ENCODE measurements around the gene METRNL.
"Not testable (repeated sequence)": the region's sequence is repeated elsewhere in the genome, so short reads cannot be mapped to it uniquely, and the experiment has no call there.

Gene METRNL, protein sequence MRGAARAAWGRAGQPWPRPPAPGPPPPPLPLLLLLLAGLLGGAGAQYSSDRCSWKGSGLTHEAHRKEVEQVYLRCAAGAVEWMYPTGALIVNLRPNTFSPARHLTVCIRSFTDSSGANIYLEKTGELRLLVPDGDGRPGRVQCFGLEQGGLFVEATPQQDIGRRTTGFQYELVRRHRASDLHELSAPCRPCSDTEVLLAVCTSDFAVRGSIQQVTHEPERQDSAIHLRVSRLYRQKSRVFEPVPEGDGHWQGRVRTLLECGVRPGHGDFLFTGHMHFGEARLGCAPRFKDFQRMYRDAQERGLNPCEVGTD

DNA sequence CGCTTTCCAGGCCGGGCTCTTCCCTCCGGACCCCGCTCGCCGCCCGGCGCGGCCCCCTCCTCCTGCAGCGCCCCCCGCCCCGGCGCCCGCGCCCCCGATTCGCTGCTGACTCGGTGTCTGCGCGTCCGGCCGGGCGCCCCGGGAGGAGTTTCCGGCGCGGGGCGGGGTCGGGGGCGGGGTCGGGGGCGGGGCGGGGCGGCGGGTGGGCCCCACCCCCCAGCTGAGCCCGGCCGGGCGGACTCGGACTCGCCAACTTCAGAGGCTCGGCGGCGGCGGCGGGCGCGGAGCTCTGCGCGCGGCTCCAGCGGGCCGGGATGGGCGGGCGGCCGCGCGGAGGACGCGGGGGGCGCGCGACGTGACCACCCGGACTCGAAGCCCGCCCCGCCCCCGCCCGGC lies at the start of gene METRNL:
METRNL (plus strand) TSS at position 258 of the 396 bp plus-strand sequence. CDS start 207 bp downstream, outside the sequence.
- Histone ChIP-seq H3K27me3 (ENCODE audit: insufficient read depth, low read length) (peaks cover 66% of the 10 kb centered on the region), H3K27ac (ENCODE audit: low read length) (no peak within 1 kb of the TSS), H3K9ac (ENCODE audit: low read depth, low read length) (no peak within 1 kb of the TSS), H3K4me1 (ENCODE audit: insufficient read depth, low read length) (peaks cover 10% of the 10 kb centered on the region), H3K36me3 (ENCODE audit: insufficient read depth, low read depth, low read length) (no peaks in the 10 kb centered on the region), H3K4me3 (ENCODE audit: low read length) (peak within 1 kb of the TSS; percentile 60; the same call in 1 of the 2 replicates), H3K9me3 (ENCODE audit: insufficient read depth, low read depth, low read length) (no peaks in the 10 kb centered on the region)

GRCh38 chr17:83030432-83030831 lies 49.0 kb upstream of the METRNL start:
- Histone ChIP-seq H3K36me3 (ENCODE audit: insufficient read depth, low read depth, low read length) (0 out of 2 replicates have a peak, but pooled peaks cover 7% of the 10 kb centered on the region), H3K9ac (ENCODE audit: low read depth, low read length) (no peak overlapping the region), H3K27me3 (ENCODE audit: insufficient read depth, low read length) (no peaks in the 10 kb centered on the region), H3K4me1 (ENCODE audit: insufficient read depth, low read length) (no peaks in the 10 kb centered on the region), H3K27ac (ENCODE audit: low read length) (no peak overlapping the region), H3K4me3 (ENCODE audit: low read length) (no peak overlapping the region), H3K9me3 (ENCODE audit: insufficient read depth, low read depth, low read length) (no peaks in the 10 kb centered on the region)

DNA sequence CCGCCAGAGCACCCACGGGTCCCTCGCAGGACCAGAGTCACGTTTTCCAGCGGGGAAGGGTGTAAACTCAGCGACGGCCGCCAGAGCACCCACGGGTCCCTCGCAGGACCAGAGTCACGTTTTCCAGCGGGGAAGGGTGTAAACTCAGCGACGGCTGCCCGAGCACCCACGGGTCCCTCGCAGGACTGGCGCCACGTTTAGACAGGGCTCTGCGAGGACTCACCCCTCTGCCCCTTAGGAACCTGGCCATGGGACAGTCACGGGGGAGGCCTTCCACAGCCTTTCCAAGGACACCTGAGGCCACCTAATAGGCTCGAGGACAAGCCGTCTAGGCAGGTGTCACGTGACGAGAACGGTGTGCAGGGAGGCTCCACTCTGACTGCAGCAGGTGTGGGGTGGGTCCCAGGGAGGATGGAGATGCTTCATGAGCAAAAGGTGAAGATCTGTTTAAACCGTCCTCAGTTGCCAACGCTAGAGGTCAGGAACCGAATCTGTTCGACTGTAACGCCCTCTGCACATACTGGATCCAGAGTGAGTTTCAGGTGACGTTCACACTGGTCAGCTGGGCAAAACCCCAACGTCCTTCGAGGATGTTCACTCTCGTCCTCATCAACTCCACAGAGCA lies 48.0 kb upstream of the METRNL start:
- H3K27ac ChIP-seq (ENCODE audit: low read length), result no peak overlapping the region
- H3K9me3 ChIP-seq (ENCODE audit: insufficient read depth, low read depth, low read length), result no peaks in the 10 kb centered on the region
- H3K27me3 ChIP-seq (ENCODE audit: insufficient read depth, low read length), result no peaks in the 10 kb centered on the region
- H3K4me3 ChIP-seq (ENCODE audit: low read length), result no peak overlapping the region
- H3K4me1 ChIP-seq (ENCODE audit: insufficient read depth, low read length), result no peaks in the 10 kb centered on the region
- H3K9ac ChIP-seq (ENCODE audit: low read depth, low read length), result no peak overlapping the region
- H3K36me3 ChIP-seq (ENCODE audit: insufficient read depth, low read depth, low read length), result 0 out of 2 replicates have a peak, but pooled peaks cover 7% of the 10 kb centered on the region

DNA sequence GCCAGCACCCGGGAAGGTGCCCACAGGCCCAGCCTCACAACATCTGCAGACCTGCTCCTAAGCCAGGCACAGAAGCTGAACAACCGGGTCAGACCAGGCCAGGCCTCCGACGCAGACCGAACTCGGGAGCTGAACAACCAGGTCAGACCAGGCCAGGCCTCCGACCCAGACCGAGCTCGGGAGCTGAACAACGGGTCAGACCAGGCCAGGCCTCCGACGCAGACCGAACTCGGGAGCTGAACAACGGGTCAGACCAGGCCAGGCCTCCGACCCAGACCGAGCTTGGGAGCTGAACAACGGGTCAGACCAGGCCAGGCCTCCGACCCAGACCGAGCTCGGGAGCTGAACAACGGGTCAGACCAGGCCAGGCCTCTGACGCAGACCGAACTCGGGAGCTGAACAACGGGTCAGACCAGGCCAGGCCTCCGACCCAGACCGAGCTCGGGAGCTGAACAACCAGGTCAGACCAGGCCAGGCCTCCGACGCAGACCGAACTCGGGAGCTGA lies 47.4 kb upstream of the METRNL start:
- not testable (repeated sequence) for H3K9ac ChIP-seq (ENCODE audit: low read depth, low read length); H3K4me1 ChIP-seq (ENCODE audit: insufficient read depth, low read length); H3K27ac ChIP-seq (ENCODE audit: low read length); H3K9me3 ChIP-seq (ENCODE audit: insufficient read depth, low read depth, low read length); H3K27me3 ChIP-seq (ENCODE audit: insufficient read depth, low read length); H3K4me3 ChIP-seq (ENCODE audit: low read length); H3K36me3 ChIP-seq (ENCODE audit: insufficient read depth, low read depth, low read length)

- H3K27ac ChIP-seq (ENCODE audit: low read length), result no peak overlapping the region
- no peaks in the 10 kb centered on the region for H3K4me1 ChIP-seq (ENCODE audit: insufficient read depth, low read length)
- H3K9ac ChIP-seq (ENCODE audit: low read depth, low read length), result no peak overlapping the region
- no peaks in the 10 kb centered on the region for H3K27me3 ChIP-seq (ENCODE audit: insufficient read depth, low read length)
- no peak overlapping the region for H3K4me3 ChIP-seq (ENCODE audit: low read length)
- no peaks in the 10 kb centered on the region for H3K9me3 ChIP-seq (ENCODE audit: insufficient read depth, low read depth, low read length)
- H3K36me3 ChIP-seq (ENCODE audit: insufficient read depth, low read depth, low read length), result 0 out of 2 replicates have a peak, but pooled peaks cover 7% of the 10 kb centered on the region
Observed at GRCh38 chr17:83032781-83033180, 46.6 kb upstream of the METRNL start.

GRCh38 chr17:83034525-83034924 lies 44.9 kb upstream of the METRNL start:
- H3K36me3 ChIP-seq (ENCODE audit: insufficient read depth, low read depth, low read length), result 0 out of 2 replicates have a peak, but pooled peaks cover 7% of the 10 kb centered on the region
- H3K4me1 ChIP-seq (ENCODE audit: insufficient read depth, low read length), result no peaks in the 10 kb centered on the region
- no peak overlapping the region for H3K27ac ChIP-seq (ENCODE audit: low read length)
- H3K4me3 ChIP-seq (ENCODE audit: low read length), result no peak overlapping the region
- no peak overlapping the region for H3K9ac ChIP-seq (ENCODE audit: low read depth, low read length)
- no peaks in the 10 kb centered on the region for H3K27me3 ChIP-seq (ENCODE audit: insufficient read depth, low read length)
- no peaks in the 10 kb centered on the region for H3K9me3 ChIP-seq (ENCODE audit: insufficient read depth, low read depth, low read length)

GRCh38 chr17:83035722-83036121 lies 43.7 kb upstream of the METRNL start:
- Histone ChIP-seq H3K4me3 (ENCODE audit: low read length) (no peak overlapping the region), H3K27ac (ENCODE audit: low read length) (no peak overlapping the region), H3K9me3 (ENCODE audit: insufficient read depth, low read depth, low read length) (0 out of 2 replicates have a peak, but pooled peaks cover 4% of the 10 kb centered on the region), H3K4me1 (ENCODE audit: insufficient read depth, low read length) (no peaks in the 10 kb centered on the region), H3K36me3 (ENCODE audit: insufficient read depth, low read depth, low read length) (peaks cover 14% of the 10 kb centered on the region), H3K9ac (ENCODE audit: low read depth, low read length) (no peak overlapping the region), H3K27me3 (ENCODE audit: insufficient read depth, low read length) (no peaks in the 10 kb centered on the region)

- Histone ChIP-seq H3K36me3 (ENCODE audit: insufficient read depth, low read depth, low read length) (peaks cover 14% of the 10 kb centered on the region), H3K9ac (ENCODE audit: low read depth, low read length) (no peak overlapping the region), H3K27me3 (ENCODE audit: insufficient read depth, low read length) (no peaks in the 10 kb centered on the region), H3K4me1 (ENCODE audit: insufficient read depth, low read length) (no peaks in the 10 kb centered on the region), H3K27ac (ENCODE audit: low read length) (no peak overlapping the region), H3K4me3 (ENCODE audit: low read length) (no peak overlapping the region), H3K9me3 (ENCODE audit: insufficient read depth, low read depth, low read length) (peaks cover 8% of the 10 kb centered on the region)
Observed at GRCh38 chr17:83036193-83036592, 43.2 kb upstream of the METRNL start.

GRCh38 chr17:83036666-83037065 lies 42.7 kb upstream of the METRNL start:
- no peaks in the 10 kb centered on the region for H3K4me1 ChIP-seq (ENCODE audit: insufficient read depth, low read length)
- no peak overlapping the region for H3K4me3 ChIP-seq (ENCODE audit: low read length)
- H3K27ac ChIP-seq (ENCODE audit: low read length), result no peak overlapping the region
- peaks cover 13% of the 10 kb centered on the region for H3K9me3 ChIP-seq (ENCODE audit: insufficient read depth, low read depth, low read length)
- no peak overlapping the region for H3K9ac ChIP-seq (ENCODE audit: low read depth, low read length)
- no peaks in the 10 kb centered on the region for H3K27me3 ChIP-seq (ENCODE audit: insufficient read depth, low read length)
- H3K36me3 ChIP-seq (ENCODE audit: insufficient read depth, low read depth, low read length), result peaks cover 19% of the 10 kb centered on the region

DNA sequence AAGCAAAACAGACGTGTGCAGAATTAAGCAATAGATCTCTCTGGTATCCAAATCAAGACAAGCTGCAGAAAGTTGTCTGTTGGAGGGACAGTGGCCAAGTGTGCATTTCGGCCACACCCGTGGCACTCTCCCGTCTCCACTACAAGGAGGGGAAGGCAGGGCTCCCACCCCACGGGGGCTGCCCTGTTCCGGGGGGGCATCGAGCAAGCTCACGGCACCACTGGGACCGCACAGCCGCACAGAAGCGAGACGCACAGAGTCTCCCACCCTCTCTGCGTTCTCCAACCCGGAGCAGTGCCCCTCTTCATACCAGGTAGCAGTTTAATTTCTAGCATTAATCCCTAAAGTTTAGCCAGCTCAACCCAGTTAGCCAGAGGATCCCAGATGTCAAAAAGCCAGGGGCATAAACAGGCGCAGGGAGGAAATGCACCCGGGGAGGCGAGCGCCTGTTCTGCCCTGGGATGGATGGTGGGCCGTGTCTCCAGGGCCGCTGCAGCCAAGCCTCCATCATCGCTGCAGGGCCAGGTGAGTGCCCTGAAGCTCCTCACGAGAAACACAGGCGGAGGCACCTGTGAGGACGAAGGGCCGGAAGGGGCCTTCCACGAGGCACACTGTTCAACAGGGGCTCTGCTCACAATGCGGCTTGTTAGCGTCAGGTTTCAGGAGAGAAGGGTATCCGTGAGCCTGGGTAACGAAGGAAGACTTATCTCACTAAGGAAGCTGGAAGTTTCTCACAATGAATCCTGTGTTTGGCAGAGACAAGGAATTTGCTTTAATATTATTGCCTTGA lies 42.1 kb upstream of the METRNL start:
- H3K4me3 ChIP-seq (ENCODE audit: low read length), result no peak overlapping the region
- H3K4me1 ChIP-seq (ENCODE audit: insufficient read depth, low read length), result no peaks in the 10 kb centered on the region
- H3K27ac ChIP-seq (ENCODE audit: low read length), result no peak overlapping the region
- H3K27me3 ChIP-seq (ENCODE audit: insufficient read depth, low read length), result no peaks in the 10 kb centered on the region
- no peak overlapping the region for H3K9ac ChIP-seq (ENCODE audit: low read depth, low read length)
- peaks cover 18% of the 10 kb centered on the region for H3K9me3 ChIP-seq (ENCODE audit: insufficient read depth, low read depth, low read length)
- H3K36me3 ChIP-seq (ENCODE audit: insufficient read depth, low read depth, low read length), result peaks cover 23% of the 10 kb centered on the region

- no peak overlapping the region for H3K4me3 ChIP-seq (ENCODE audit: low read length)
- no peak overlapping the region for H3K27ac ChIP-seq (ENCODE audit: low read length)
- no peak overlapping the region for H3K9ac ChIP-seq (ENCODE audit: low read depth, low read length)
- peaks cover 24% of the 10 kb centered on the region for H3K9me3 ChIP-seq (ENCODE audit: insufficient read depth, low read depth, low read length)
- H3K4me1 ChIP-seq (ENCODE audit: insufficient read depth, low read length), result no peaks in the 10 kb centered on the region
- no peaks in the 10 kb centered on the region for H3K27me3 ChIP-seq (ENCODE audit: insufficient read depth, low read length)
- H3K36me3 ChIP-seq (ENCODE audit: insufficient read depth, low read depth, low read length), result peaks cover 23% of the 10 kb centered on the region
Observed at GRCh38 chr17:83037874-83038165, 41.6 kb upstream of the METRNL start.
